COLO668 (cell line): ENCODE results near the gene LRP1B.
"Not testable (repeated sequence)": the region's sequence is repeated elsewhere in the genome, so short reads cannot be mapped to it uniquely, and the experiment has no call there.

Experiments used
- DNase-seq: peaks from one replicate; lab custom pipeline; 2025; ENCODE audit not compliant: unreplicated experiment; lab: John Stamatoyannopoulos, UW

Gene LRP1B

GRCh38 chr2:141899740-141900139 lies 231.1 kb downstream of the LRP1B start:
- DNase-seq = no peak

GRCh38 chr2:141889788-141890187 lies 241.0 kb downstream of the LRP1B start:
- no peak for DNase-seq

GRCh38 chr2:141888987-141889555 lies 241.7 kb downstream of the LRP1B start:
- DNase-seq = no peak

DNA sequence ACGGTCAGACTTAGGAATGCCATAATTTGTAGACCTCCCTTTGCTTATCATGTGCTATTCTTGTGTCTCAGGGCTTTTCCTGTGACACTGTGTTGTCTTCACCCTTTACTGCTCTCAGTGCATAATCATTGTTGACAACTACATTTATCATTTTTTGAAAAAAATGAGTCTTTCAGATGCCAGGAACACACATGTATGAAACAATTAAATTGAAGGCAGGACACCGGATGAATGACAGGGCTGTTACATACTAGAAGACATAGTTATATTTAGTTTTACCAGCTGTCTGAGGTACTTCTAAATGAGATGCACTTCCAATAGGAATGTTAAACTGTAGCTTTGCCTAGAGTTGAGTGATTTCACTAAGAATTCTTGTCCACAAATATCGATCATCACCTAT lies 243.5 kb downstream of the LRP1B start:
- no peak for DNase-seq

DNA sequence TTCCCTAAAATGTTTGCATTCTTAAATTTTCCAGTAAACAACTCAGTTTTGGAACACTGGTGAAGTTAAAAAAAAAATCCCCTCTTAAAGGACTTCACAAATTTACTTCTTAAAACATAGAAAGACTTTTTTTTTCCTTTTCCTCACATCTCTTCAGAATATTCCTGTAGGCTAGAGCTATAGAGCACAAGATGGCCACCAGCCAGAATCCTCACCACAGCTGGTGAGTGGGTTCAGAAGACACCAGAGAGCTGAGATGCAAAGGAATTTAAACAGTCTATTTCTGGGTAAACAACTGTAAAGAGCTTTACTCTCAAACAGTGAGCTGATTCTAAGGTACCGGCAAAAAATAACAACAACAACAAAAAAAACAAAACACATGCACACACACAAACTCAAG lies 252.8 kb downstream of the LRP1B start:
- no peak for DNase-seq

DNA sequence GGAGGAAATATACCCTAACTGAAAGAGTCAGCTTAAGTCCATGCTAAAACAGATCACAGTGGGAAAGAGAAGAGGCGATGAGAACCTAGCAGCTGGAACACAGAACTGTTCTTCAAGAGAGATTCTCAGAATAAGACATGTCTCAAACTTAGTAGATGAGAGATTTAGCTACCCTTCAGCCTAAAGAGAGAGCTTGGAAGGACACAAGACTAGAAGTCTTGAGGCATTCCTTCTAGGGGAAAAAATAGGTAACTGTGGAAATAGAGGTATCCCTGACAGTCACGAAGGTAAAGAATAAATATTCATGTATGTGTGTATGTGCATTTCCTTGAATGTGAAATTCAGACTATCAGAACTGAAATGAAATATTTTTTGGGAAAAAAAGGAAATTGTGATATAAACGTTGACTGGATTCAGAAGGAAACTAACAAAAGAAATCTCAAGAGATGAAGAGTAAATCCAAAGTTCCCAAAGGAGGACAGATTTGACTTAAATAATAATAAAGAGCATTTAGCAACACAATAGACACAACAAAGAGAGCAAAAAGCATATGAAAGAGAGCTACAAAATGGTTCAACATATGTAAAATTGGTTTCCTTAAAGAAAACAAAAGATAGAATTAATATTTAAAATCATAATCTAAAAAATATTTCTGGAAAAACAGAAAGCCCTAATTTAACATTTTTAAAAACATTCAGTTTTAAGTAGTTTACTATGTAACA lies 258.7 kb downstream of the LRP1B start:
- DNase-seq = no peak

- no peak for DNase-seq
Measured at GRCh38 chr2:141869572-141869971, 261.2 kb downstream of the LRP1B start.

DNA sequence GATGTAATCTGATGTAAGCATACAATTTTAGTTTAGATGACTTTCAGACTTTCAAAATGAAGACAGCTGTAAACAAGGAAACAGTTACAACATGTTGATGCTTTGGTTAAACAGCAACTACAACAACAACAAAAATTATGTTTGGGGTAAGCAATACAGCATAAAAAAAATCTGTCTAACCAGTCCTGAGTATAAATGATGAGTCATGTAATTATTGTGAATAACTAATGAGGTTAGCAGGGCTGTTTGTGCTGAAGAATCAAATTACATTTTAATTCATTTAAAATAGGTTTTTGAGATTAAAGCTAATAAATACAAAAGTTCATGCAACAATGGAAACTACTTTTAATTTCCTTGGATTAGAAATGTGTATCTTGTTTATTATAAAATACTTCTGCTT lies 266.9 kb downstream of the LRP1B start:
- DNase-seq = no peak

GRCh38 chr2:141856215-141856919 lies 274.4 kb downstream of the LRP1B start:
- no peak for DNase-seq

GRCh38 chr2:141848191-141848590 lies 282.6 kb downstream of the LRP1B start:
- DNase-seq = no peak

- no peak for DNase-seq
Measured at GRCh38 chr2:141844231-141844630, 286.6 kb downstream of the LRP1B start.

DNA sequence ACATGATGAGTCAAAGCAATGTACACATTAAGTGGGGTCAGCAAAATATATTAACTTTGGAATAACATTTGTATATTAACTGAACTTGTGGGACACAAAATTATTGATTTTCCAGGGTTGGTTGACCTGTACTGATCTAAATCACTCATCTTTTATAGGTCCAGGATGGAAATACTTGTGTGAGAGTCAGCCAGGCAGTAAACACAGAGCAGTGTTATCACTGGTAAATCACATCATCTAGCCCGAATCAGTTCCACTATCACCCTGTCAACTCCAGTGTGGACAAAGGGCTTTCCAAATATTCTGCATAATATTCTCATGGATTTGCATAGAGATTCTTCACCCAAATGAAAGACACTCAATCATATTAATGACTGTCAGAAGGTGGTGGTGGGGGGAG lies 295.7 kb downstream of the LRP1B start:
- DNase-seq = no peak

GRCh38 chr2:141828761-141829160 lies 302.1 kb downstream of the LRP1B start:
- DNase-seq = no peak

DNA sequence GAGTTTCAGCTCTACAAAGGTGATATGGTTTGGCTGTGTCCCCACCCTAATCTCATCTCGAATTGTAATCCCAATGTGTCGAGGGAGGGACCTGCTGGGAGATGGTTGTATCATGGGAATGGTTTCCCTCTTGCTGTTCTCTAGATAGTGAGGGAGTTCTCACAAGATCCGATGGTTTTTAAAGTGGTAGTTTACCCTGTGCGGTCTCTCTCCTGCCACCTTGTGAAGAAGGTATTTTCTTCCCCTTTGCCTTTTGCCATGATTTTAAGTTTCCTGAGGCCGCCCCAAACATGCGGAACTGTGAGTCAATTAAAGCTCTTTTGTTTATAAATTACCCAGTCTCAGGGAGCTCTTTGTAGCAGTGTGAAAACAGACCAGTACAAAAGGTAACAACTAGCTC lies 306.0 kb downstream of the LRP1B start:
- DNase-seq = no peak

- DNase-seq = no peak
Measured at GRCh38 chr2:141820893-141821292, 309.9 kb downstream of the LRP1B start.

DNA sequence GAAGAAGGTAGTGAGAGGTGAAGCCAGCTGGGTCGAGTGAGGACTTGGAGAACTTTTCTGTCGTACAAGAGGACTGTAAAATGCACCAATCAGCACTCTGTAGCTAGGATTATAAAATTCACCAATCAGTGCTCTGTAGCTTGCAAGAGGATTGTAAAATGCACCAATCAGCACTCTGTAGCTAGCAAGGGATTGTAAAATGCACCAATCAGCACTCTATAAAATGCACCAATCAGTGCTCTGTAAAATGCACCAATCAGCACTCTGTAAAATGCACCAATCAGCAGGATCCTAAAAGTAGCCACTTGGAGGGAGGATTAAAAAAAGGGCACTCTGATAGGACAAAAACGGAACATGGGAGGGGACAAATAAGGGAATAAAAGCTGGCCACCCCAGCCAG lies 315.5 kb downstream of the LRP1B start:
- not testable (repeated sequence) for DNase-seq

- DNase-seq = no peak
Measured at GRCh38 chr2:141814150-141814549, 316.7 kb downstream of the LRP1B start.

DNA sequence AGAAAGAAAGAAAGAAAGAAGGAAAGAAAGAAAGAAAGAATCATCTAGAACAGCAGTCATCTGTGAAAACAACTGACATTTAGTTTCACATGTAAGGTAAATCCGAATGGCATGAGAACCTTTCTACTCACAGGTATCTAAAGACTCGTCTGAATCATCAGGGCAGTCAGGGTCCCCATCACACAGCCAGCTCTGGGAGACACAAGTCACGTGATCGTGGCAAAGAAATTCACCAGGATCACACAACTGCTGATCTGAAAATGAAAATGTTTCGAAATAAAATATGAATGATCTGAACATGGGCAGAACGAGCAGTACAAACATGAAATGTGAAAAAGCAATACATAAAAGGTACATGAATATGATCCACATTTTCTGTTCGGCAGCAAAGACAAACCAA lies 320.7 kb downstream of the LRP1B start:
- DNase-seq = no peak

GRCh38 chr2:141806090-141806489 lies 324.7 kb downstream of the LRP1B start:
- DNase-seq = no peak

- DNase-seq = no peak
Measured at GRCh38 chr2:141805302-141805701, 325.5 kb downstream of the LRP1B start.

- no peak for DNase-seq
Measured at GRCh38 chr2:141796449-141796848, 334.4 kb downstream of the LRP1B start.

GRCh38 chr2:141791521-141791920 lies 339.3 kb downstream of the LRP1B start:
- no peak for DNase-seq
